CD4-positive, alpha-beta T cell treated with Interleukin-10 for 1 hour (primary cell): Measurements from ENCODE around the gene CHPF.

Source experiments
- DNase-seq: peaks from one replicate; pipeline ENCODE4 v3.0.0-alpha.2; 2020

CHPF gene

GRCh38 chr2:219495531-219496122, 48.0 kb downstream of the CHPF start:
- DNase-seq, result peak; percentile 66

GRCh38 chr2:219494952-219495530, 48.6 kb downstream of the CHPF start:
- DNase-seq, result no peak

GRCh38 chr2:219493086-219493485, 50.5 kb downstream of the CHPF start:
- DNase-seq, result no peak

- DNase-seq, result no peak
These were observed 51.0 kb downstream of the CHPF start for GRCh38 chr2:219492575-219492974.

GRCh38 chr2:219491278-219491963, 52.2 kb downstream of the CHPF start:
- no peak for DNase-seq

GRCh38 chr2:219490600-219491130, 52.9 kb downstream of the CHPF start:
- DNase-seq, result no peak

GRCh38 chr2:219490186-219490585, 53.4 kb downstream of the CHPF start:
- DNase-seq, result no peak

- DNase-seq, result no peak
These were observed 54.3 kb downstream of the CHPF start for GRCh38 chr2:219489315-219489714.
